ENCODE data around the gene ADGRV1. TPM values are rescaled to one million over a fixed set of nuclear protein-coding genes. Genes with fewer than 3 reads are reported as not detected.

The ADGRV1 gene
- total RNA-seq, 4 donors from 2014 or later = 129 to 158 (median 145) TPM

GRCh38 chr5:90897618-90898017, 339.0 kb downstream of the ADGRV1 start:
- Histone ChIP-seq H3K4me1 (peaks cover 13% of the 10 kb centered on the region in 2 donors), H3K27ac (no peak overlapping the region), H3K27me3 (no peaks in the 10 kb centered on the region), H3K36me3 (no peaks in the 10 kb centered on the region), H3K9me3 (no peaks in the 10 kb centered on the region), H3K4me3 (replicated peaks in 1 of 3) (no peak overlapping the region)
- WGBS, 2 donors = 86 to 91% methylated on average over 2 of the region's 2 CpGs
- intact Hi-C loops (cut with DNase I) = no loop called here
- no peak for TF ChIP-seq POLR2A (IDR thresholded peaks at IDR 0.05)
- TF ChIP-seq CTCF (IDR thresholded peaks at IDR 0.05) = no peak
- no peak for DNase-seq

GRCh38 chr5:90898326-90899013, 339.9 kb downstream of the ADGRV1 start:
- peaks cover 13% of the 10 kb centered on the region in 2 donors for H3K4me1 ChIP-seq
- no peaks in the 10 kb centered on the region for H3K27me3 ChIP-seq
- H3K4me3 ChIP-seq (replicated peaks in 1 of 3) = no peak overlapping the region
- TF ChIP-seq POLR2A (IDR thresholded peaks at IDR 0.05) (no peak), CTCF (IDR thresholded peaks at IDR 0.05) (no peak)
- H3K36me3 ChIP-seq = no peaks in the 10 kb centered on the region
- H3K9me3 ChIP-seq = no peaks in the 10 kb centered on the region
- 96 to 98% methylated on average over 4 of the region's 4 CpGs for WGBS, 2 donors
- intact Hi-C loops (cut with DNase I) = no loop called here
- peak overlapping the region in 1 of 3 donors; percentile 44 for H3K27ac ChIP-seq
- no peak for DNase-seq

GRCh38 chr5:90899014-90899604, 340.5 kb downstream of the ADGRV1 start:
- no peaks in the 10 kb centered on the region for H3K9me3 ChIP-seq
- peaks cover 12 to 13% of the 10 kb centered on the region in 2 donors for H3K4me1 ChIP-seq
- TF ChIP-seq CTCF (IDR thresholded peaks at IDR 0.05) (no peak), POLR2A (IDR thresholded peaks at IDR 0.05) (no peak)
- peak overlapping the region in 2 of 3 donors; percentile 36 to 44 for H3K27ac ChIP-seq
- 57 to 62% methylated on average over 2 of the region's 2 CpGs for WGBS, 2 donors
- peak in 1 of 2 donors; percentile 15 for DNase-seq
- H3K4me3 ChIP-seq (replicated peaks in 1 of 3) = no peak overlapping the region
- H3K36me3 ChIP-seq = no peaks in the 10 kb centered on the region
- no peaks in the 10 kb centered on the region for H3K27me3 ChIP-seq
- intact Hi-C loops (cut with DNase I) = no loop called here

GRCh38 chr5:90901261-90901660, 342.7 kb downstream of the ADGRV1 start:
- Histone ChIP-seq H3K36me3 (no peaks in the 10 kb centered on the region), H3K4me3 (replicated peaks in 1 of 3) (no peak overlapping the region), H3K9me3 (no peaks in the 10 kb centered on the region), H3K27me3 (no peaks in the 10 kb centered on the region), H3K4me1 (peaks cover 6 to 9% of the 10 kb centered on the region in 2 donors), H3K27ac (no peak overlapping the region)
- intact Hi-C loops (cut with DNase I) = no loop called here
- no peak for DNase-seq
- TF ChIP-seq CTCF (IDR thresholded peaks at IDR 0.05) = no peak
- TF ChIP-seq POLR2A (IDR thresholded peaks at IDR 0.05) = no peak

- DNase-seq = no peak
- Histone ChIP-seq H3K4me3 (replicated peaks in 1 of 3) (no peak overlapping the region), H3K36me3 (no peaks in the 10 kb centered on the region), H3K27me3 (no peaks in the 10 kb centered on the region), H3K4me1 (peaks cover 6 to 9% of the 10 kb centered on the region in 2 donors), H3K27ac (no peak overlapping the region), H3K9me3 (no peaks in the 10 kb centered on the region)
- intact Hi-C loops (cut with DNase I) = no loop called here
- 93 to 94% methylated on average over 4 of the region's 4 CpGs for WGBS, 2 donors
- TF ChIP-seq CTCF (IDR thresholded peaks at IDR 0.05) (no peak), POLR2A (IDR thresholded peaks at IDR 0.05) (no peak)
These were observed 343.6 kb downstream of the ADGRV1 start for GRCh38 chr5:90902170-90902569.

All from thyroid gland (tissue), 4 donors.